IPS-18c (cell line): ENCODE measurements around the gene MYOT.

Experiments
- H3K4me3 ChIP-seq: 2 replicates; pipeline ENCODE4 v1.7.0; 2013; ENCODE audit warnings: low read depth, mild to moderate bottlenecking, low read length, moderate library complexity; ENCODE audit not compliant: insufficient read depth
- H3K9me3 ChIP-seq: one replicate; pipeline ENCODE4 v1.6.1; 2013; ENCODE audit warnings: mild to moderate bottlenecking, low read length, moderate library complexity; ENCODE audit not compliant: control insufficient read depth, insufficient read depth

Gene MYOT

DNA sequence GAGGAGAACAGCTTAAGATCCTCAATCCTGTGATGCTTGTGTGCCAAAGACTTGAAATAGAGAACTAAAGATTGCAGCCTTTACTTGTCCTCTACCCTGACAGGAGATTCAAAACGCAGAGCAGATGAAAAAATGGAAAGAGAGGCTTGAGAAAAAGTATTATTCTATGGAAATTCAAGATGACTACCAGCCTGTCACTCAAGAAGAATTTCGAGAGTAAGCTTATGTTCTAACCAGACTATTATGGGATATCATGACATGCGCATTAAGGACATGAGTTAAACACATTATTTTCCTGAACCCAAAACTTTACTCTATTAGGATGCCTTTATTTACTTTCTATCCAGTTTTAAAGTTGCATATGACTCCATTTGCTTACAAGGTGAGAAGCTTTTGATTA, 68.0 kb downstream of the MYOT start:
- Histone ChIP-seq H3K4me3 (no peak overlapping the region), H3K9me3 (no peaks in the 10 kb centered on the region)
